Activated CD4-positive, alpha-beta T cell treated with anti-CD3 and anti-CD28 coated beads for 4 hours (primary cell): ENCODE data around the gene SERTAD2.
A peak's percentile ranks its signal among the peaks of the same experiment; 100 is the strongest.

Experiments
- DNase-seq, 2 donors: peaks; one replicate each; pipeline ENCODE4 v3.0.0-alpha.2; 2020

The SERTAD2 gene

DNA sequence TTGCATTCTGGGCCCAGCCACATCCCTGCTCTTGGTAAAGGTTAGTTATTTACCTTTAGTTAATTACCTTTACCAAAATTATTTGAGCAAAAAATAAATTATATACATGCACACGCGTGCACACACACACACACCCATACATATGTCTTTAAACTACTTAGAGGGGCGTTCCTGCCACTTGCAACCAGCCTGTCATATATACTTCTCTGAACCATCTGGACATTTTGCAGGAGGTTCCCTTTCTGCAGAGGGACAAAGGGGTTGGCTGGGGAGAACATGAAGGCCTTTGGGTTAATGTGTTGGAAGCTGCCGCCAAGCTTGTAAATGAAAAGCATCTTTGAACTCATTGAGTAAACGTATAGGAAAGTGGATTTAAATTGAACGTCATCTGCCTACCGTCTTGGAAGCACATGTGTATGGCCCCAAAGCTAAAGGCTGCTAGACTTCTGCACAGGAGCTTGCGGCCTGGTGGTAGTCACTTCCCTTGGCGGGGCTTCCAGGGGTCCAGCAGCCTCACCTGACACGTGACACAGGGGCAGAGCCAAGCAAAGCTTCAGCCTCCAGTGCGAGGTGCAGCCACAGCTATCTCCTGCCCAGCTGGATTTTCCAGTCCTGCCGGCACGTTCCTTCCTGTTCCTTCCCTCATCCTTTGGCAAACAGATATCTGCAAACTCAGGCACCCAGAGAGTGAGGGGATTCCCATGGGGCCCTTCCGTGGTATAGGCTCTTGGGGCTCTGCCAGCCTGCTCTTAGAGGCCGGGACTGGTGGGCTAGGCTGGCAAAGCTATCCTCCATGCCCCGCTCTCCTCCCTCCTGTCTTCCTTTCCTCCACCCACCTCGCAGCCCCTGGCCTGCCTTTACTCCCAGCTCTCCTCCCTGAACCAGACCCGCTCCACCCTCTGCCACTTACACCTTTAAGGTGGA, 46.1 kb downstream of the SERTAD2 start:
- DNase-seq: no peak

- DNase-seq: peak; percentile 81 to 84
These were observed 47.0 kb downstream of the SERTAD2 start for GRCh38 chr2:64606479-64607363.

GRCh38 chr2:64605991-64606478, 47.7 kb downstream of the SERTAD2 start:
- no peak for DNase-seq

DNA sequence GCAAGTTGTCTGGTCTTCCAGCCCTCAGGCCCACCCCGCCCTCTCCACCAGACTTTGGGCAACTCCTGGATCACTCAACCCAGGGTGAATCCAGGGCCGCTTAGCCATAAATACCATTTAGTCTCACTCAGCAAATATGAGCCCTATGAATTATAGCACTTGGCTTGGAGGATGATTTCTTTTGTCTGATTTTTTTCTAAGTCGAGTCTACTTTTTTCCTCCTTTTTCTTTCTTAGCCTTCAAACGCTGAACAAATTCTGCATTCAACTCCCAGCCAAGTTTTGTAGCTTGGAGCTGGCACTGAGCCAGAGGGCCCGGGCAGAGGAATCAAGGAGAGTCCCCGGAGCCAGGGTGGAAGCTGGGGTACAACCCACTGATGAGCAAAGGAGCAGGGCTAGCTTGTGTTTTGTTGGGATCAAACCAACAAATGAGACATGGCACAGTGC, 48.7 kb downstream of the SERTAD2 start:
- DNase-seq: no peak

DNA sequence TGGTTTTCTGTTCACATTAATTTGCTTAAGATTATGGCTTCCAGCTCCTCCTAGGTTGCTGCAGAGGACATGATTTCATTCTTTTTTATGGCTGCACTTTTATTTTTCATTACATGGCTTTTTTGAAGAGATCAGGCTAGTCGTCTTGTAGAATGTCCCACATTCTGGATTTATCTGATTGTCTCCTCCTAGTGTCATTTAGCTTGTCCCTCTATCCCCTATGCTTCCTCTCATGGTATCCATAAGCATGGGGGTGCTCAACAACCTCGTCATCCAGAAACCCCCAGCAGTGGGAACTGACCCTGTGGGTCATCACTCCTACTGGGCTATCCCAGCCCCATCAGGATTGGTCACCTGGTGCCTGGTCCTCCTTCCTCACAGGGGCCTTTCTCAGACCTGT, 49.6 kb downstream of the SERTAD2 start:
- DNase-seq: no peak

DNA sequence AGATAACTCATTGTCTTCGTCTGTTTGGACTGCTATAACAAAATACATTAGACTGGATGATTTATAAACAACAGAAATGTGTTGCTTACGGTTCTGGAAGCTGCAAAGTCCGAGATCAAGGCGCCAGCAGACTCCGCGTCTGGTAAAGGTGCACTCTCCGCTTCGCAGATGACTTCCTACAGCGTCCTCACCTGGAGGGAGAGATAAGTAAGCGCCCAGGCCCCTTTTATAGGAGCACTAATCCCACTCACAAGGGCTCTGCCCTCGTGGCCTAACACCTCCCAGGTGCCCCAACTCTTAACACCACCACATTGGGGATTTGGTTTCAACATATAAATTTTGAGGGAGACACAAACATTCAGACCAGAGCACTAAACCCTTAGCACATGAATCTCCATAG, 51.3 kb downstream of the SERTAD2 start:
- no peak for DNase-seq

GRCh38 chr2:64601785-64602391, 51.8 kb downstream of the SERTAD2 start:
- no peak for DNase-seq

- no peak for DNase-seq
These were observed 52.5 kb downstream of the SERTAD2 start for GRCh38 chr2:64601034-64601754.

GRCh38 chr2:64599469-64599868, 54.2 kb downstream of the SERTAD2 start:
- DNase-seq: no peak

DNA sequence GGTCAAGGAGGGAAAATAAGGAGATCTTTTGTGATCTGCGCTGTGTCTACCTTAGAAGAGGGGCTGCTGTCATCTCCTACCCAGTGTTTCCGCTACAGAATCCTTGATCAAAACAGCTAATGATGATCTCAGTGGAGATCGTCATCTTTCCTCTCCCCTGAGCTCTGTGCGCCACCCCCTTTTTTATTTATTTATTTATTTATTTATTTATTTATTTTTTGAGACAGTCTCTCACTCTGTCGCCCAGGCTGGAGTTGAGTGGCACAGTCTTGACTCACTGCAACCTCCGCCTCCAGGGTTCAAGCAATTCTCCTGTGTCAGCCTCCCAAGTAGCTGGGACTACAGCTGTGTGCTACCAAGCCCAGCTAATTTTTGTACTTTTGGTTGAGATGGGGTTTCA, 55.5 kb downstream of the SERTAD2 start:
- no peak for DNase-seq

DNA sequence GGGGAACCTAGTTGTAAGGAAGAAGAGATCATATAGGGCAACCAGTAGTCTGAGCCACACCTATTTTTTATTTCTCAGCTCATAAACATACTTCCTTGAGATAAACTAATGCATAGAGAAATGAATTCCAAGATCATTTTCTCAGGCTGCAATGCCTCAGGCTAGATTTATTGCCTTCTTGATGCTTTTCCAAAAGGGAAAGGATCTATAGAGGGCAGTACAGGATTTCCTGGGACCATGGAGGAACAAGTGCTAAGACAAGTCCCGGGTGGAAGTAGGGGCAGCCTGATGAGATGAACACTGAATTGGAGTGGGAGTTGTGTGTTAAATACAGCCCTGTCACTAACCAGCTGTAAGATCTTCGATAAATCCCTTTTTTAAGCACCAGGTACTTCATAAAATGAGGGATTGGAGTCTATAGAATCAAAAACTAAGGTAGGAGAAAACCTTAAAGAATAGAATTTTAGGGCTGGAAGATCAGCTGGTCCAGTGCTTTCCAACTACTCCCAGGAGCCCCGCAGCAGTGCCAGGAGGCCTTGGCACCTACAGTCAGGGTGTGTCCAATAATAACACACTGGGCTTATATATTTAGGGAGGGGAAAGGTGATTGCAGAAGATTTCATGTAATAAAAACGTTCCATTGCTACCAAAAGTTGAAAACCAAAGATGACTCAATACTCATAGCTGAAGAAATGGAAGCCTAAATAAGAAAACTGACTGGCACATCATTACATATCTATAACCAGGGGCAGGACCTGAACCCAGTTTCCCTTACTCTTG, 58.1 kb downstream of the SERTAD2 start:
- DNase-seq: no peak

DNA sequence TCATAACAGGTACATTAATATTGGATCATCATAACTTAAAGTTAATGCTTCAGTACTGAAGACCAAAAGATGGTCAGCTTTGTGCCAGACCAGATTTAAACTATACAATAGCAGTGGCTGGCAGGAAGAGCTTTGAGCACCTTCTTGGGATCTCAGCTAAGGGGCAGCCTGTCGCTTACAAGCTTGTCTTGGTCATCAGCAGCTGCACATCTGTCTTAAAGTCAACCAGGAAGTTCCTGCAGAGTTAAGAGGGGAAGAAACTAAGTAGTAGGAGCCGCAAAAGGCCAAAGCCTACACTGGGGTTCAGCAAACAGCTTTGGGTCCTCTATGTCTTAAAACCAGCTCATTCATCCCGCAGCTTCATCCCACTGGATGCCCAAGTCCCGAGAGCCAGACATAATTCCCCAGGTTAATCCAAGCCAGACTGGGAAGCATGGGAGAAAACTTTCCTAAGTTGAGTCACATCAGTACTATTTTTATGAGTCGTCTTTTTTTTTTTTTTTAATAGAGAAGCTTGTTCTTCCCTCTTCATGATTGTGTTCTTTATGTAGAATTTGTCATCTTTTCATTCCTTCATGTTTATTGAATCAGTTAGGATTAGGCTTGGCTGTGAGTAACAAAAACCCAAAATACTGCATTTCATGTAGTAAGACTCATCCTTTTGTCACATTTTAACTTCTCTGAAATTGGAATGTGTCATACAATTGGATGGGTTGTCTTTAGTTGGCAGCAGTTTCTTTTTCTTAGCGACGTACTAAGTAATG, 59.3 kb downstream of the SERTAD2 start:
- no peak for DNase-seq

DNA sequence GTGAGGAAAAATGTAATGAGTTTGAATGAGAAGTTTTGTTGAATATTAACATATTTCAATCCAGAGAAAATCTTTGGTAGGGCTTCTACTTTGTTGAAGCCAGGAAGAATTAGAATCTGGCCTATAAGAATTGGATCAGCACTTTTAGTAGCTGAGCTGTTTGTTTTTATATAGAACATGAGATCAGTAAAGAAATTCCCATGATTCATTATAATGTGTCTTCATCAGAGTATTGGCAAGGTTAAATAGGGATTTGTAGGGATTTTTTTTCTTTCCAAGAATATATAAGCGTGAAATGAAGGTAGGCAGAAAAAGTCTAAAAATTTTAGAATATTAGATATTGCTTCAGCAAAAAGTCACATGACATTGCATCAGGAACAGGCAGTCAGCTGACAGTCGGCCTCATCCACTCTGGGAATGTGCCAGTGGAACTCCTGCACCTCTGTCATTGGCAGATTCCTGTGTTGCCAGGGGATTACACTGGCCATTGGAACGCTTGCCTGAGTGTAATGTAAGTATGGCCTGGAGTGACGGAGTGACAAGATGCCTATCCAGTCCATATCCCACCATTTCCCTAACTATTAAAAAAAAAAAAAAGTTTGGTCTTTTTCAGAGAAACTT, 60.6 kb downstream of the SERTAD2 start:
- DNase-seq: no peak

DNA sequence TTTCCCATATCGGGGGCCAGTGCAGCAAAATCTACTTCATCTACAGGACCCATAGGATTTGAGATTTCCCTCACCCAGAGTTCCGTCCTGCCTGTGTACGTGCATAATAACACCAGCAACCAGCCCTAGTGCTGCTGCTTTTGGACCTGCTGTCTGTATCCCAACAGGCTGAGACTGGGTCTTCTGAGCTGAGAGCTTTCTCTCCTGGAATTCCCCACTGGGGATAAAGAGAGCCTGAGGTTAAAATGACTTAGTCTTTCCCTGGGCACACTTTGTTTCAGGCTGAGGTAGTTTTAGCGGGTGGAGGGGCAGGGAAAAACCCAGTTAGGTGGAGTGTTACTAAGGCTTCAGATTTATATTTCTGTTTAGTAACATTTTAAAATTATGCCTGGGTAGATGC, 62.5 kb downstream of the SERTAD2 start:
- no peak for DNase-seq

DNA sequence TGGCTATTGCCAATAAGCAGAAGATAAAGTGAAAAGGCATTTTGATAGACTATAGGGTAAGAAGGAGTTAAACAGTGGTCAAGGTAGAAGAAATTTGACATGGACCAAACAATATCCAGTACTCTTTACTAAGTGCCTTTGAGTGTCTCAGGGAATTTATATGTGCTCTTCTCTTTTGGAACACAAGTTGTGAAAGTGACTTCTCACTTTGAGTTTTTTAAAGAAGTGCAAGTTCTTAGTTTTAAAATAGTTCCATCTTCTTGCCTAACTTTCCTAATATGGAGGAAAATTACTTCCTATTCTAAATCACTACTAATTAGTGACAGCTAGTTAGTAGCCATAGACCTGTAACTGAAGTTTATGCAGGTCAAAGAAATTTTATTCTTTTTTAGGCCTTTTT, 66.2 kb downstream of the SERTAD2 start:
- DNase-seq: no peak

DNA sequence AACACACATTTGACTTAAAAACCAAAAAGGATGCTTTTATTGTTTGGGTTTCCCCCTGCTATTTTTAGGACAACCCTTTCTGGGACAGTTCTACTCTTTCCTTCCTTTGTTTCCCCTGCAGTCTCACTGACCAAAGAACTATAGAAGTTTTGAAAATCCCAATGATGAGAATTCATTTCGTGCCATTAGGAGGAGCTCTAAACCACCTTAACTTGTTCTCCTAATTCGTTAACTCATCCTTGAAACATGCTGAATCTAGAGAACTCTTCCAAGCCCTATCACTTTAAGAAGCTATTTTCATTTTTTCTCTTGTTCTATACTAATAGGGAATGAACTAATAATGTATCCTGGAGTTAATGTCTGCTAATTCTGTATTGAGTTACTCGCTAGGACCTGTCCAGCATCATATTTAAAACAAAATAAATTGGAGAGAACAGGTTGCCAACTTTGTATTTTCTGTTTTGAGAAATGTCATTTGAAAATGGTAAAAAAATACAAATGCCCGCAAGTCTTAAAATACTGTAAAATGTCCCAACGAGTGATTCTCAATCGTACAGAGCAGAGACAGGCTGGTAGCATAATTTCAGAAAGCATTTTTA, 66.7 kb downstream of the SERTAD2 start:
- no peak for DNase-seq

GRCh38 chr2:64586054-64586453, 67.7 kb downstream of the SERTAD2 start:
- no peak for DNase-seq

DNA sequence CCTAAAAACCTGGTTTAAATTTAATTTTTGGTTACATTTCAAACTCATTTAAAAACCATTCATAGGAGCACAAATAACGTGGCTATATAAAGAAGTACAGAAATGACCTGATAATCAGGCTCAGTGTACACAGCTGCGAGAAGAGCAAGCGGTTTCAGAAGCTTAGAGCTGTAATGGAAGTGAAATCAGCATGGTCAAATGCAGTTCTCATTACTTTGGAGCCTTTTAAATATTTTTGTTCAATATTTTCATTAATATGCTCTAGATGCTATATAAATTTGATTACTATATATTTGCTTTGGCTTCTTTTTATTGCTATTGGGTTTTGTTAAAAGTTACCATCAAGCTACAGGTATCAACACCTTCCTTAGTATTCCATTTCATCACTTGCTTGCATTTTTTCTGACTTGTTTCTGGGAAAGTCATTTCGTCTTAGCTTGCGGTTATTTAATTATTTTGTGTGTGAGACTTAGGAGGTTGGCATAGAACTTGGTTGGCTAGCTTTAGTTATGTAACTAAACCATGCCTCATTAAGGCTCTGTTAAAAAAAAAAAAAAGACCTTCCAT, 70.9 kb downstream of the SERTAD2 start:
- no peak for DNase-seq

DNA sequence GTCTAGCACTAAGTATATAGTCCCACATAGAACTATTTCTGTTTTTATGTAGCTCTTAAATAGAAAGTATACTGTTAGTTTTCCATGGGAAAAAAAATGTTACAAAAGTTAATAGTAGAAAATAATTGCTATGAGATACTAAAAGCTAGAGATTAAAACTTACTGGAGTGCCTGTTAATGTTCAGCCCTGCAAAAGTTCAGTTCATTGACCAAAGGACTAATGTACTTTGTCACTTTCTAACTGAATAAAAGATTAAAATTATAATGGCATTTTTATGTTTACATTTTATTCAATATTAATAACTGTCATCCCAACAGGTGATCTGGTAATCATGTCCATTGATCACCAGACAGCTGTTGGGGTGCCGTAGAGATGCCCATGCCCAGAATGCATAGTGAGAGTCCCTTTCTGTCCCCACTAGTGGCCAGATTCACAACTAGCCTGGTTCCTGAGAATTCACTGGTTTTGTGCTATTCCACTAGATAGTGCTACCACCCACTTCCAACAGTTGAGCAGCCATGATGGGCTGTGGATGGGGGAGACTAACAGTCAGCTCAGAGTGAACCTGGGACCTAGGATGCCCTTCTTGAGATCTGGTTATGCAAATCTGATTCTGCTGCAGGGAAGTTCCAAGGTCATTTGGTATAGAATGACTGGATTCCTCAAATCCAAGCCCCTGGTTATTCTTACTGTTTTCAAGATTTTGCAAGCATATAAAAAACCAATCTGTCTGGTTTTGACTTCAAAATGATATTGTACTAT, 71.8 kb downstream of the SERTAD2 start:
- DNase-seq: no peak
